ENCODE results near the gene TIAM1.

DNA sequence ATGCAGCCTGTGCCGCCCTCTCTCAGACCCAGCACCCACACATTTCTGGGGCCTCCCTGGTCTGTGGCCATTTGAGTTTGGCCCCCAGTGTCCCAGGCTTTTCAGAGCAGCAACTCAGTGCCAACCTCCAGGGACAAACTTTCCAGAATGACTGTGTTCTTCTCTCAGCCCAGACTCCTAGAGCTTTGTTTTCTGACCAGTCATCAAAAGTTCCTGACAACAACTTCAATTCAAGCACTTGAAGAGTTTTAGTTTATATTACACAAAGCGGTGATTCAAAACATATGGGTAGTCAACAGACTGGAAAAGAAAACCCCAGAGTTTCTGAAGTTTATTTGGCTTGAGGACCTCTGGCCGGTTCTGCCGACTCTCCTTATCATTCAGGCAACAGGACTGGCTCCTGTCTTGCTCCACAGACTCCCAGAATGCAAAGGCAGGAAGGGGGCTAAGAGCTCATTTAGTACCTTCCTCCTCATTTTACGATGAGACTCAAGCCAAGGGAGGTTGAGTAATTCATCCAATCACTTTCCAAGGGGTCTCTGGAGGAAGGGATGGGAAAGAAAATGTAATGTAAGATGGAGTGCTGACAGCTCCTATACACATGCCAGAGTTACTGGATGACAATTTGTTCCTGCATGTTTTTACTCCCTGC lies 27.0 kb upstream of the TIAM1 start:
- TF ChIP-seq, protein P1, sequence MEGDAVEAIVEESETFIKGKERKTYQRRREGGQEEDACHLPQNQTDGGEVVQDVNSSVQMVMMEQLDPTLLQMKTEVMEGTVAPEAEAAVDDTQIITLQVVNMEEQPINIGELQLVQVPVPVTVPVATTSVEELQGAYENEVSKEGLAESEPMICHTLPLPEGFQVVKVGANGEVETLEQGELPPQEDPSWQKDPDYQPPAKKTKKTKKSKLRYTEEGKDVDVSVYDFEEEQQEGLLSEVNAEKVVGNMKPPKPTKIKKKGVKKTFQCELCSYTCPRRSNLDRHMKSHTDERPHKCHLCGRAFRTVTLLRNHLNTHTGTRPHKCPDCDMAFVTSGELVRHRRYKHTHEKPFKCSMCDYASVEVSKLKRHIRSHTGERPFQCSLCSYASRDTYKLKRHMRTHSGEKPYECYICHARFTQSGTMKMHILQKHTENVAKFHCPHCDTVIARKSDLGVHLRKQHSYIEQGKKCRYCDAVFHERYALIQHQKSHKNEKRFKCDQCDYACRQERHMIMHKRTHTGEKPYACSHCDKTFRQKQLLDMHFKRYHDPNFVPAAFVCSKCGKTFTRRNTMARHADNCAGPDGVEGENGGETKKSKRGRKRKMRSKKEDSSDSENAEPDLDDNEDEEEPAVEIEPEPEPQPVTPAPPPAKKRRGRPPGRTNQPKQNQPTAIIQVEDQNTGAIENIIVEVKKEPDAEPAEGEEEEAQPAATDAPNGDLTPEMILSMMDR (IDR thresholded peaks at IDR 0.05): no peak
- no peak for TF ChIP-seq POLR2A (IDR thresholded peaks at IDR 0.05)

Data from lower leg skin (tissue), 3 donors.